Measurements from ENCODE around the gene SPZ1.
"Not testable (repeated sequence)": the region's sequence is repeated elsewhere in the genome, so short reads cannot be mapped to it uniquely, and the experiment has no call there.

SPZ1 gene

DNA sequence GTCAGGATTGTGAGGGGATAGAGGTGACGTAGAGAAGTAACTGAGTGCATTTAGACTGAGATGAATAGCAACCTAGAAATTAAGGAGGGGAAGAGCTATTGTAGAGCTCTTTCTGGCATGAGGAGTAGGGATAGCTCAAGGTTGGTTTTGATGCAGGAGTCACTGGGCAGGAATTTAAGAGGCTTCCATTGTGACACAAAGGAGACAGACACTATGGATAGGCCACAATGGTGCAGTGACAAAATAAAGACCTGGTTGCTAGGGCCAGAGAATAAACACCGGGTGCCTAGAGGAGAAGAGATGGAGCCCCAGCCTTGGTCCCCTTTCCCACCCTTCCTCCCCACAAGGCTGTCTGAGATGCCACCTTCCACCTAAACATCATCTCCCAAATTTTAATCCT lies at the start of gene SPZ1:
Gene SPZ1 (plus strand): TSS at position 301 of the 400 bp plus-strand sequence. CDS start 214 bp downstream, outside the sequence.
- DNase-seq = no peak

DNA sequence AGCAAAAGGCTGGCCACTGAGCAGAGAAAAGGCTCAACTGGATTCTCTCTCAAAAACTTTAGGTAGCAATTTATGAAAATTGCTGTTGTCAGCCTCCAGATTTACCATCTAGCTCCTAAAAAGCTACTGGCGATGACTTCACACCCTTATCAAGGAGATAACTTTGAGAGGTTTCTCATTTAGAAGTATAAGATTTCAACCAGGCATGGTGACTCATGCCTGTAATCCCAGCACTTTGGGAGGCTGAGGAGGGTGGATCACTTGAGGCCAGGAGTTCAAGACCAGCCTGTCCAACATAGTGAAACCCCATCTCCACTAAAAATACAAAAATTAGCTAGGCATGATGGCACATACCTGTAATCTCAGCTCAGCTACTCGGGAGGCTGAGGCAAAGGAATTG lies 49.3 kb upstream of the SPZ1 start:
- DNase-seq = not testable (repeated sequence)

GRCh38 chr5:80275347-80275746 lies 44.5 kb upstream of the SPZ1 start:
- DNase-seq = peak in 1 of 2 experiments; percentile 30

DNA sequence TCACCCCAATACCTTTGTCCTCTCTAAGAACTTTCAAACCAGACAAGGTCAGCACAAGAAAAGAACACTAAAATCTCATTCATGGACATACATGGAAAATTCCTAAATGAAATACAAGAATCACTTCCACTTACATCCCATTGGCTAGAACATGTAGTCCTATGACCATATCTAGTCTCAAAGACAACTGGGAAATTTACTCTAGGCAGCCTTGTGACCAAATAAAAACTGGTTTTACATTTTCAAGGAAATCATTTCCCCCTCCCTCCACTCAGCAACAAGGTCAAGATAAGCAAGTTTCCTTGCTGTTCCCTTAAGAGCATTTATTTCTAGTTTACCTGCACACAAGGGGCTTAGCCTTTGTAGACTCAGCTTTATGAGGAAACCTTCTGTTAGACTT lies 43.6 kb upstream of the SPZ1 start:
- no peak for DNase-seq

DNA sequence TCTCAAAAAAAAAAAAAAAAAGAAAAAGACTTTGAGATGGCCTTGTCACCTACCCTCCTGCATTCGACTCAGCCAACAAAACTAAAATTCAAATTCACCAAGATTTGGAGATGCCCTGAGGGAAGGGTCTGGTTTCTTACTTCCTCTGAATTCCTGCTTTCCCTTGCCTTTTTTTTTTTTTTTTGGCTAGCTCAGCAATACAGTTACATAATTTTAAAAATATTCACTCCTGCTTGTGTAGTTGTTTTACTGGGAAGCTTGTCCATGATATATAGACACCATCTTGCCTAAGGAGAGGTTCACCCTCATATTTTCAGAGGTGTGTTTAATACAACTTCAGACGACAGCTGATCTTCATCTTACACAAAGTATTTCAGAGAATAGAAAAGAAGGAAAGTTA lies 42.6 kb upstream of the SPZ1 start:
- no peak for DNase-seq

DNA sequence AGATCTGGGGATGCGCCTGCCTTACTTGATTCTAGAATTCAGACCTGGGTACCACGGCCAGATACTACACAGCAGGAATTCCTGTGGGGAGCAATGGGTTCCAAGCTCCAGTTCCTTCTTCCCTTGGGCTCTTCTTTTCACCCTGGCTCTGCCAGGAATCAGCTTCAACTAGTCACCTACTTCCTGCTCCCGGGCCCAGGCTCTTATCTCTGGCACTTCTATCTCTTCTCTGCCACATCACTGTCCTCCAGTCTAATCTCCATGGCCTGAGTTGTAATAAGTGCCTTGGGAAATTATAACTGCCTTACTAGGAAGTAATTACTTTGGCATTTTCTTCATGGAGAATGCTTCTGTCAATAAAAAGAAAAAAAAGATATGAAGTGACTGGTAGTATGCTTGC lies 37.7 kb upstream of the SPZ1 start:
- no peak for DNase-seq

- DNase-seq = no peak
These were observed 36.4 kb upstream of the SPZ1 start for GRCh38 chr5:80283360-80283759.

DNA sequence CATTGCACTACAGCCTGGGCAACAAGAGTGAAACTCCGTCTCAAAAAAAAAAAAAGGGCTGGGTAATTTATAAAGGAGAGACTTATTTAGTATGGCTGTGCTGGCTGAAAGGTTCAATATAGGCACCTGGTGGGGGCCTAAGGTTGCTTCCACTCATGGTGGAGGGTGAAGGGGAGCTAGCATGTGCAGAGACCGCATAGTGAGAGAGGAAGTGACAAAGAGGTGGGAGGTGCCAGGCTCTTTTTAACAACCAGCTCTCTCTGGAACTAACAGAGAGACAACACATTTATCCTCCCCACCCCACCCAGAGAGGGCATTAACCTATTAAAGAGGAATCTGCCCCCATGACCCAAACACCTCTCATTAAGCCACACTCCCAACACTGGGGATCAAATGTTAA lies 35.1 kb upstream of the SPZ1 start:
- no peak for DNase-seq

DNA sequence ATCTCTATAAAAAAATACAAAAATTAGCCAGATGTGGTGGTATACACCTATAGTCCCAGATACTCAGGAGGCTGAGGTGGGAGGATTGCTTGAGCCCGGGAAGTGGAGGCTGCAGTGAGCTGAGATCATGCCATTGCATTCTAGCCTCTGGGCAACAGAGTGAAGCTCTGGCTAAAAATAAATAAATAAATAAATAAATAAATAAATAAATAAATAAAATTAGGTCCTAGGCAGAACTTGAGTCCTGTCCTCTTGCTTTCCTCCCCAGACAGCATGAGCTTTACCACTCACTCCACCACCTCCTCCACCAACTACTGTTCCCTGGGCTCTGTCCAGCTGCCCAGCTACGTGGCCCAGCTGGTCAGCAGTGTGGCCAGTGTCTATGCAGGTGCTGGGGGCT lies 31.6 kb upstream of the SPZ1 start:
- no peak for DNase-seq

DNA sequence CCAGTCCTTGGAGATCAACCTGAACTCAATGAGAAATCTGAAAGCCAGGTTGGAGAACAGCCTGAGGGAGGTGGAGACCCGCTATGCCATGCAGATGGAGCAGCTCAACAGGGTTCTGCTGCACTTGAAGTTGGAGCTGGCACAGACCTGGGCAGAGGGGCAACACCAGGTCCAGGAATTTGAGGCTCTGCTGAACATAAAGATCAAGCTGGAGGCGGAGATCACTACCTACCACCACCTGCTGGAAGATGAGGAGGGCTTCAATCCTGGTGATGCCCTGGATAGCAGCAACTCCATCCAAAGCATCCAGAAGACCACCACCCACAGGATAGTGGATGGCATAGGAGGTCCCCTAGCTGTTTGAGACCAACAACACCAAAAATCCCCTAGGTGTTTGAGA lies 30.5 kb upstream of the SPZ1 start:
- no peak for DNase-seq

DNA sequence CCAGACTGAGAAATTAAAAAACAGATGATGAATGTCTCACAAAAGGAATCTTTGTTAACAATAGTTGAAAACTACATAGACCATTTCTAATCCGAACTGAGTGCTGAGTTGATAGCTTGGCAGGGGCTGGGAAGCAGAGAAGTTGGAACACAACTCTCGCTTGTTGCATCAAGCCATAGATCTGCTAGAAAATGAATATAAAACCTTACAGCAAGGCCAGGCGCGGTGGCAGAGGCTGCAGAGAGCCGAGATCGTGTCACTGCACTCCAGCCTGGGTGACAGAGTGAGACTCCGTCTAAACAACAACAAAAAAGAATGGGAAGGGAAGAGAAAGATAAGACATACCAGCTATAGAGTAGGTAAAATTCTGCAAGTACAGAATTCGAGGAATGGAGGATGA lies 28.0 kb upstream of the SPZ1 start:
- DNase-seq = no peak

DNA sequence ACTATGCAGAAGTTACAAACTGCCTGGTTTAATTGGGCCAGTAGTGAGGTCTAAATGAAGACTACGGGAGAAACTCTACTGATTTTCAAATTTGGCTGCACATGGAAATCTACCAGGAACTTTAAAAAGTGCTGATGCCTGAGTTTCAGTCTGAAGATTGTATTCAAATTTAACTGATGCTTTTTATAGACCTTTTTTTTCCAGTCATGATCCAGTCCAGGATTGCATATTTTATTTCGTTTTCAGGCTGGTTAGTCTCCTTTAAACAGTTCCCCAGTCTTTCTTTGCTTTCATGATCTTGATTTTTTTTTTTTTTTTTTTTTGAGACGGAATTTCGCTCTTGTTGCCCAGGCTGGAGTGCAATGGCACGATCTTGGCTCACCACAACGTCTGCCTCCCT lies 23.7 kb upstream of the SPZ1 start:
- no peak for DNase-seq

DNA sequence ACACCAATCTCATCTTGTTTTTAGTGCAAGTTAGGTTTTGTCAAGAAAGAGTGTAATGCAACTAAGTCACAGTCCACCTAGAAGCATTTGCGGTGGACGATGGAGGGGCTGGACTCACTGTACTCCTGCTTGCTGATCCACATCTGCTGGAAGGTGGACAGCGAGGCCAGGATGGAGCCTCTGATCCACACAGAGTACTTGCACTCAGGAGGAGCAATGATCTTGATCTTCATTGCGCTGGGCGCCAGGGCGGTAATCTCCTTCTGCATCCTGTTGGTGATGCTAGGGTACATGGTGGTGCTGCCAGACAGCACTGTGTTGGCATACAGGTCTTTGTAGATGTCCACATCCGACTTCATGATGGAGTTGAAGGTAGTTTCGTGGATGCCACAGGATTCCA lies 20.2 kb upstream of the SPZ1 start:
- DNase-seq = no peak

DNA sequence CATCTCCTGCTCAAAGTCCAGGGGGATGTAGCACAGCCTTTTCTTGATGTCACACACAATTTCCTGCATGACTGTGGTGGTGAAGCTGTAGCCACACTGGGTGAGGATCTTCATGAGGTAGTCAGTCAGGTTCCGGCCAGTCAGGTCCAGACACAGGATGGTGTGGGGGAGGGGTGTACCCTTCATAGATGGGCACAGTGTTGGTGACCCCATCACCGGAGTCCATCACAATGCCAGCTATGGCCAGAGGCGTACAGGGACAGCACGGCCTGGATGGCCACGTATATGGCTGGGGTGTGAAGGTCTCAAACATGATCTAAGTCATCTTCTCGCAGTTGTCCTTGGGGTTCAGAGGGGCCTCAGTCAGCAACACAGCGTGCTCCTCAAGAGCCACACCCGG lies 19.7 kb upstream of the SPZ1 start:
- DNase-seq = no peak

- not testable (repeated sequence) for DNase-seq
These were observed 19.0 kb upstream of the SPZ1 start for GRCh38 chr5:80300796-80301195.

GRCh38 chr5:80301342-80301741 lies 18.5 kb upstream of the SPZ1 start:
- not testable (repeated sequence) for DNase-seq

GRCh38 chr5:80302636-80303035 lies 17.2 kb upstream of the SPZ1 start:
- DNase-seq = no peak

GRCh38 chr5:80308526-80308925 lies 11.3 kb upstream of the SPZ1 start:
- peak in 1 of 2 experiments; percentile 19 for DNase-seq

- DNase-seq = no peak
These were observed 9.7 kb upstream of the SPZ1 start for GRCh38 chr5:80309871-80310665.

DNA sequence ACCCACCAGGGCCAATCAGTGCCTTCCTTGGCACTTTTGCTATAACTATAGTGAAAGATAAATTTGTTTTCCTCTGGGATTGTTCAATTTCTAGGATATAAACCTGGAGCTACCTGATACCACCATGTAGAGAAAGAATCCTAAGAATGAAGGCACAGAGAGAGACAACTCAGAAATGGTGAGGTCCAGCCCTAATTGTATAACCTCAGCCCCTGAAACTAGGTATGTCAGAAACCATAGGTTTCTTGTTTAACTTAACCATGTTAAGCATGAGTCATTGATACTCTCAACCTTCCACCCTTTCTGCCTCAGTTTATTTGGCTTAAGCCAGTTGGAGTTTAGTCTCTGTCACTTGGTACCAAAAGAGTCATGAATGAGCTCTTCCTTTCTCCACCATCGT lies 4.6 kb upstream of the SPZ1 start:
- DNase-seq = no peak

- no peak for DNase-seq
These were observed 1.6 kb upstream of the SPZ1 start for GRCh38 chr5:80318212-80318611.

DNA sequence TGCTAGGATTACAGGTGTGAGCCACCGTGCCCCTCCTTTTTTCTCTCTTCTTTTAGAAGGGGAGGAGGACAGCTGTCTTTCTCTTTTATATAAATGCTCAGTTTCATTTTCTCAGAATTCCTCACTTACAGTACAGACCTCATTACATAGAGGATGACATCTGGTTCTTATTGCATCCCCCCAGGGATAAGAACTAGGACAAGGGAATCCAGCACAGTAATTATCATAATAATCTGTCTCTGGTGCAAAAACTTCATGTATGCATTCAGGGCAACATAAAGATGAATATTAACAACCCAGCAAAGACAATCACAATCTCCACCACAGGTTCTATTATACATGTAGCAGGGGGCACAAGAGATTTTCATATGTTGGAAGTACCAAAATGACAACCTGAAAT lies 5.1 kb downstream of the SPZ1 start:
- DNase-seq = no peak

DNA sequence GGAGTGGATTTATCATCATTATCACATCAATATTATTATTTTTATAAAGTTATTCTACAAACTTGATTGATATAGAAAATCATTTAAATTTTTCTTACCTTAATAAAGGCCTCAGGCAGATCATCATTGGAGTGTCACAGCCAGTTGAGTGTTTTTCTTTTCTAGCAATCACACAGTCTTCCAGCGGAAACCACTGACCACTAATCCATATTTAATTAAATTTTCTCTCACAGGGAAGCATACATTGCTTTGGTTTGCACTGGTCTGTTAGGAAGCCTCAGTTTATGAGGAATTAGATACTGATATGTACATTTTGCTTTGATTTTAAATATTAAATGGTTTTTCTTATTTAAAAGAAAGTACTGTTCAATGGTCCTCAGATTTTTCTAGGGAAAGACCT lies 6.7 kb downstream of the SPZ1 start:
- DNase-seq = no peak

DNA sequence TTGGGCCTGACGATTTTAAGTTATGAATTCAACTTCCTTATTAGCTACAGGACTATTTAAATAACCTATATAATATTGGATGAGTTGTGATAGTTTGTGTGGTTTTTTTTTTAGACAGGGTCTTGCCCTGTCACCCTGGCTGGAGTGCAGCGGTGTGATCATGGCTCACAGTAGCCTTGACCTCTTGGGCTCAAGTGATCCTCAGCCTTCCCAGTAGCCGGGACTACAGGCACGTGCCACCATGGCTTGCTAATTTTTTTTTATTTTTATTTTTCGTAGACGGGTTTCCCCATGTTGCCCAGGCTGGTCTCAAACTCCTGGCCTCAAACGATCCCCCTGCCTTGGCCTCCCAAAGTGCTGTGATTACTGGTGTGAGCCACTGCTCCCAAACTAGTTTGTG lies 17.6 kb downstream of the SPZ1 start:
- no peak for DNase-seq

DNA sequence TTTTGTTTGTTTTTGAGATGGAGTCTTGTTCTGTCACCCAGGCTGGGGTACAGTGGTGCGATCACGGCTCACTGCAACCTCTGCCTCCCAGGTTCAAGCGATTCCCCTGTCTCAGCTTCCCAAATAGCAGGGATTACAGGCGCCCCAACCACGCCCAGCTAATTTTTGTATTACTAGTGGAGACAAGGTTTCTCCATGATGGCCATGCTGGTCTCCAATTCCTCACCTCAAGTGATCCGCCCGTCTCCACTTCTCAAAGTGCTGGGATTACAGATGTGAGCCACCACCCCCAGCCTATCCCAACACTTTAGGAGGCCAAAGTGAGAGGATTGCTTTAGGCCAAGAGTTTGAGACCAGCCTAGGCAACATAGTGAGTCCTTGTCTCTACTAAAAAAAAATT lies 19.3 kb downstream of the SPZ1 start:
- no peak for DNase-seq

Data from NCI-H526 (cell line).